Chondrocyte (in vitro differentiated cells): ENCODE data around the gene DALRD3. TPM values are rescaled to one million over a fixed set of nuclear protein-coding genes. Genes with fewer than 3 reads are reported as not detected.

Experiments used
- DNase-seq: peaks from one replicate; pipeline ENCODE4 v3.0.0; 2021; ENCODE audit warnings: mixed read lengths, low spot score
- H3K27ac Mint-ChIP-seq: one replicate; pipeline ENCODE4 v1.8.0; 2021; ENCODE audit warnings: mild to moderate bottlenecking, moderate library complexity, mixed read lengths; ENCODE audit not compliant: unreplicated experiment
- H3K27me3 Mint-ChIP-seq: 2 replicates; pipeline ENCODE4 v1.8.0; 2021; ENCODE audit warnings: low read depth, mixed read lengths
- H3K36me3 Mint-ChIP-seq: 2 replicates; pipeline ENCODE4 v1.8.0; 2021; ENCODE audit warnings: low read depth, mixed read lengths
- H3K4me1 Mint-ChIP-seq: 2 replicates; pipeline ENCODE4 v1.8.0; 2021; ENCODE audit warnings: low read depth, mild to moderate bottlenecking, mixed read lengths
- H3K4me3 Mint-ChIP-seq: one replicate; pipeline ENCODE4 v1.8.0; 2021; ENCODE audit warnings: mild to moderate bottlenecking, moderate library complexity, mixed read lengths; ENCODE audit not compliant: unreplicated experiment
- H3K9me3 Mint-ChIP-seq: 2 replicates; pipeline ENCODE4 v1.8.0; 2021; ENCODE audit warnings: low read depth, mixed read lengths
- total RNA-seq: library from RNA; stranded (reverse); gene quantifications from 3 replicates; pipeline ENCODE4 v1.2.1, GENCODE V29; 2021
- TF ChIP-seq, protein P1 (sequence below): fragments of 200-600 bp; sonication (generic); IDR thresholded peaks from 2 replicates; pipeline ENCODE4 v1.5.0; 2021; ENCODE audit warnings: antibody characterized with exemption, mild to moderate bottlenecking, moderate library complexity

DALRD3 gene
- total RNA-seq, 1 donor from 2014 or later: 21.5 TPM

DNA sequence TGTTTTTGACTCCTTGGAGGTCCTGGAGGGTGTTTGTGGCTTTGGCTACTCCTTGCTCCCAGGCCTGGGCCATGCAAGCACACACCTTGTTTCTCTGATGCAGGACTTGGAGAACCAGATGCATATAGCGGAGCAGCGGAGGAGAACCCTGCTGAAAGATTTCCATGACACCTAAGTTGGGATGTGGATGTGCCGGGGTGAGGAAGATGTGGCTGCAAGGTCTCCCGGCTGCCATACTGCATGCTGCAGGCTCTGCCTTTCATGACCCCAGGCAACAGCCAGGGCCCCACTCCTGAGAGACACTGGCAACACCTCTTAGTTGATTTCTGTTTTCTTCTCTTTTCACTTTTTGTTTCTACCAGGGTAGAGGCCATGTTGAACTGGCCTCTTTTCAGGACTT is 35.3 kb downstream of the DALRD3 start:
- TF ChIP-seq, protein P1, sequence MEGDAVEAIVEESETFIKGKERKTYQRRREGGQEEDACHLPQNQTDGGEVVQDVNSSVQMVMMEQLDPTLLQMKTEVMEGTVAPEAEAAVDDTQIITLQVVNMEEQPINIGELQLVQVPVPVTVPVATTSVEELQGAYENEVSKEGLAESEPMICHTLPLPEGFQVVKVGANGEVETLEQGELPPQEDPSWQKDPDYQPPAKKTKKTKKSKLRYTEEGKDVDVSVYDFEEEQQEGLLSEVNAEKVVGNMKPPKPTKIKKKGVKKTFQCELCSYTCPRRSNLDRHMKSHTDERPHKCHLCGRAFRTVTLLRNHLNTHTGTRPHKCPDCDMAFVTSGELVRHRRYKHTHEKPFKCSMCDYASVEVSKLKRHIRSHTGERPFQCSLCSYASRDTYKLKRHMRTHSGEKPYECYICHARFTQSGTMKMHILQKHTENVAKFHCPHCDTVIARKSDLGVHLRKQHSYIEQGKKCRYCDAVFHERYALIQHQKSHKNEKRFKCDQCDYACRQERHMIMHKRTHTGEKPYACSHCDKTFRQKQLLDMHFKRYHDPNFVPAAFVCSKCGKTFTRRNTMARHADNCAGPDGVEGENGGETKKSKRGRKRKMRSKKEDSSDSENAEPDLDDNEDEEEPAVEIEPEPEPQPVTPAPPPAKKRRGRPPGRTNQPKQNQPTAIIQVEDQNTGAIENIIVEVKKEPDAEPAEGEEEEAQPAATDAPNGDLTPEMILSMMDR: no peak
- no peak overlapping the region for H3K4me3 Mint-ChIP-seq
- H3K9me3 Mint-ChIP-seq: no peaks in the 10 kb centered on the region
- H3K4me1 Mint-ChIP-seq: peaks cover 3% of the 10 kb centered on the region
- no peak overlapping the region for H3K27ac Mint-ChIP-seq
- peaks cover 25% of the 10 kb centered on the region for H3K36me3 Mint-ChIP-seq
- no peaks in the 10 kb centered on the region for H3K27me3 Mint-ChIP-seq
- DNase-seq: peak; percentile 50

DNA sequence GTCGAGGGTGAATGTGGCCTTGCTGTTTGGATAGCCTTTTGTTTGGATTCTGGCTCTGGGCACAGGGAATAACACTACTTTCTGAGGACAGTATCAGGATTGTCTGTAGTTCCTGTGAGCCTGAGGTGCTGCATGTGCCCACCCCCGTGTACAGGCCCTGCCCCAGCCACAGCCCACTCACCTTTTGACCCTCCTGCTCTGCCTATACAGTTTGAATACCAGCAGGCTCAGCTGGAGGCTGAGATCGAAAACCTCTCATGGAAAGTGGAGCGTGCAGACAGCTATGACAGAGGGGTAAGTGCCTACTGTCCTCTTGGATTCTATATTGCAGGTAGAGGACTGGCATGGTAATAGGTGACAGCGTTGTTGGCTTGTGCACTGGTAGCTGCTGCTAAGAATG is 35.7 kb downstream of the DALRD3 start:
- TF ChIP-seq, protein P1: no peak
- peak; percentile 27 for DNase-seq
- no peaks in the 10 kb centered on the region for H3K9me3 Mint-ChIP-seq
- H3K27me3 Mint-ChIP-seq: no peaks in the 10 kb centered on the region
- peaks cover 26% of the 10 kb centered on the region for H3K36me3 Mint-ChIP-seq
- H3K4me1 Mint-ChIP-seq: no peaks in the 10 kb centered on the region
- H3K4me3 Mint-ChIP-seq: no peak overlapping the region
- no peak overlapping the region for H3K27ac Mint-ChIP-seq

DNA sequence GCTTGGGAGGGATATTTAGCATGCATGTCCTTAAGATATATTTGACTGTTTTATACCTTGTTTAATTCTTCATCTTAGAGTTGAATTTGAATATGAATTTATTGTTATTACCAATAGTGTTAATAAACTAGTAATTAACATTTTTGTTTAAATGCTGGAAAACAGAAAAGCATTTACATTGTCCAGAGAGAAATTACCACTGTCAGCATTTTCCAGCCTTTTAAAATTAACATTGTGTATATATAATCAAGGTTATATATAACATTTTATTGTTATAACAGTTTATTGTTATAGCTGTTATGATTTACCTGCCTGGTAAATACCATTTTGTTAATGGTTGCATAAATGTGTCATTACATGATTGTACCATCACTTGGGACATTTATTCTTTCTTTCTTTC is 36.4 kb downstream of the DALRD3 start:
- Mint-ChIP-seq H3K27ac (no peak overlapping the region), H3K27me3 (no peaks in the 10 kb centered on the region), H3K9me3 (no peaks in the 10 kb centered on the region), H3K36me3 (peaks cover 26% of the 10 kb centered on the region), H3K4me1 (no peaks in the 10 kb centered on the region), H3K4me3 (no peak overlapping the region)
- DNase-seq: no peak
- TF ChIP-seq, protein P1: no peak

DNA sequence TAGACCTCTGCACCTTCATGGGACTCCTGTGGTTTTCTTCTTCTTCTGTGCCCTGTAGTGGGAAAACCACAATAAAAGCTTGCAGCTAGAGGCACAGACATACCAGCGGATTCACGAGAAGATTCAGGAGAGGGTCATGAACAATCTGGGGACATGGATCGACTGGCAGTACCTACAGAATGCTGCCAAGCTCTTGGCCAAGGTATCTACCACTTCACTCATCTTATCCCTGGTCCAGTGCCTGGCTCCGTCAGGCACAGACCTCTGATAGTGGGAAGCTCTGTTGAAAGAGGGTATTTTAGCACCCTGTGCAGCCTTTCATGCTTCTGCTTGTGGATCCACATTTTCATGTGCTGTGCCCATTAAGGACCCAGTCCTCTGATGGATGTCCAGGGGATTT is 38.1 kb downstream of the DALRD3 start:
- TF ChIP-seq, protein P1: no peak
- Mint-ChIP-seq H3K4me3 (no peak overlapping the region), H3K36me3 (peaks cover 31% of the 10 kb centered on the region), H3K4me1 (no peaks in the 10 kb centered on the region), H3K27ac (no peak overlapping the region), H3K27me3 (no peaks in the 10 kb centered on the region), H3K9me3 (no peaks in the 10 kb centered on the region)
- no peak for DNase-seq

DNA sequence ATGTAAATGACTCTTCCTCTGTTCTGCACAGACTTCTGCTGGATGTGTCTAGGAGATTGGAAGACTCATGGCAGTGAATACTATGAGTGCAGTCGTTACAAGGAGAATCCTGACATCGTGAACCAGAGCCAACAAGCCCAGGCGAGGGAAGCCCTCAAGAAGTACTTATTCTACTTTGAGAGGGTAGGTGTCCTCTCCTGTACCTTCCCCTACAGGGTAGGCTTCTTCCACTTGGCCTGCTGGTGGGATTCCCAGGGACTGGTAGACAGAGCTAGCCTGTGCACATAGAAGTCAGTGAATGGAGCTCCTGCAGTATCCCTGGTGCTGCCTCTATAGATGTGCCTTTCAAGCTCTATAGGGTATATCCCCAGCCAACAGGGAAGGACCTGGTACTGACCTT is 38.9 kb downstream of the DALRD3 start:
- peaks cover 37% of the 10 kb centered on the region for H3K36me3 Mint-ChIP-seq
- TF ChIP-seq, protein P1: no peak
- no peak overlapping the region for H3K27ac Mint-ChIP-seq
- no peak for DNase-seq
- no peaks in the 10 kb centered on the region for H3K4me1 Mint-ChIP-seq
- no peaks in the 10 kb centered on the region for H3K9me3 Mint-ChIP-seq
- no peaks in the 10 kb centered on the region for H3K27me3 Mint-ChIP-seq
- H3K4me3 Mint-ChIP-seq: no peak overlapping the region
